ENCODE data around the gene LTBP1.

- TF ChIP-seq POLR2A (IDR thresholded peaks at IDR 0.05) (no peak), CTCF (IDR thresholded peaks at IDR 0.05) (no peak)
These were observed 434.0 kb downstream of the LTBP1 start for GRCh38 chr2:33380719-33381118.

Data from lower leg skin (tissue), 3 donors.